Neural cell (in vitro differentiated cells): ENCODE data around the gene NRP1. TPM values are rescaled to one million over a fixed set of nuclear protein-coding genes. Genes with fewer than 3 reads are reported as not detected.

Experiments used
- H2AFZ ChIP-seq: fragments of 200-600, 300-800 bp; sonication (generic), shearing (Covaris generic); 2 replicates; pipeline ENCODE4 v1.6.0; 2014; ENCODE audit warnings: low read depth, mild to moderate bottlenecking, antibody characterized with exemption, low read length, moderate library complexity
- H3F3A ChIP-seq: fragments of 200-600 bp; shearing (Covaris generic); 2 replicates; pipeline ENCODE4 v1.6.1; 2016; ENCODE audit warnings: mild to moderate bottlenecking, moderate library complexity, mixed read lengths, antibody characterized with exemption, low read length; ENCODE audit not compliant: insufficient read depth, poor library complexity, severe bottlenecking
- H3K27ac ChIP-seq: fragments of 200-600, 300-800 bp; sonication (generic), shearing (Covaris generic); 2 replicates; pipeline ENCODE4 v1.5.1; 2014; ENCODE audit warnings: mild to moderate bottlenecking, low read length, moderate library complexity
- H3K27me3 ChIP-seq: fragments of 300-800, 200-600 bp; sonication (generic), shearing (Covaris generic); 2 replicates; pipeline ENCODE4 v1.6.0; 2014; ENCODE audit warnings: mild to moderate bottlenecking, low read depth, low read length, moderate library complexity; ENCODE audit not compliant: insufficient read depth
- H3K36me3 ChIP-seq: fragments of 300-800, 200-600 bp; sonication (generic), shearing (Covaris generic); 2 replicates; pipeline ENCODE4 v1.5.1; 2014; ENCODE audit warnings: mild to moderate bottlenecking, antibody characterized with exemption, low read length, moderate library complexity; ENCODE audit not compliant: insufficient read depth
- H3K4me2 ChIP-seq: fragments of 300-800, 200-600 bp; sonication (generic), shearing (Covaris generic); 2 replicates; pipeline ENCODE4 v1.6.0; 2014; ENCODE audit warnings: mild to moderate bottlenecking, low read length
- H3K4me3 ChIP-seq: fragments of 300-800, 200-600 bp; sonication (generic), shearing (Covaris generic); 2 replicates; pipeline ENCODE4 v1.5.1; 2014; ENCODE audit warnings: mild to moderate bottlenecking, low read length, moderate library complexity
- H3K79me2 ChIP-seq: fragments of 200-600 bp; shearing (Covaris generic); replicated peaks from 2 replicates; pipeline ENCODE4 v1.6.0; 2014; ENCODE audit warnings: mild to moderate bottlenecking, low read length, moderate library complexity; ENCODE audit not compliant: insufficient read depth
- H3K9ac ChIP-seq: fragments of 300-800, 200-600 bp; sonication (generic), shearing (Covaris generic); 2 replicates; pipeline ENCODE4 v1.6.1; 2016; ENCODE audit warnings: mild to moderate bottlenecking, low read length, mixed read lengths
- H3K9me2 ChIP-seq: fragments of 200-600 bp; shearing (Covaris generic); 2 replicates; pipeline ENCODE4 v1.6.1; 2016; ENCODE audit warnings: mild to moderate bottlenecking, low read length, mixed read lengths; ENCODE audit not compliant: insufficient read depth
- H3K9me3 ChIP-seq: fragments of 200-600, 300-800 bp; sonication (generic), shearing (Covaris generic); 2 replicates; pipeline ENCODE4 v1.6.1; 2016; ENCODE audit warnings: mild to moderate bottlenecking, mixed run types, low read length, moderate library complexity, mixed read lengths
- H4K20me1 ChIP-seq: fragments of 200-600 bp; shearing (Covaris generic); 2 replicates; pipeline ENCODE4 v1.6.1; 2016; ENCODE audit warnings: mild to moderate bottlenecking, mixed run types; ENCODE audit not compliant: insufficient read depth
- EP300 ChIP-seq: fragments of 450-650 bp; conservative IDR thresholded peaks from 2 replicates; pipeline ENCODE4 v1.6.1; 2014; ENCODE audit warnings: antibody characterized with exemption, mild to moderate bottlenecking, moderate library complexity; ENCODE audit not compliant: poor library complexity, severe bottlenecking
- EZH2 ChIP-seq: fragments of 200-600, 300-800 bp; shearing (Covaris generic), sonication (generic); IDR thresholded peaks from 2 replicates; pipeline ENCODE4 v1.6.1; 2014; ENCODE audit warnings: antibody characterized with exemption, low read length, borderline replicate concordance, mild to moderate bottlenecking; ENCODE audit not compliant: insufficient read depth, poor library complexity, severe bottlenecking
- MXI1 ChIP-seq: fragments of 450-650 bp; conservative IDR thresholded peaks from 2 replicates; pipeline ENCODE4 v1.6.1; 2014; ENCODE audit warnings: antibody characterized with exemption, mild to moderate bottlenecking; ENCODE audit not compliant: poor library complexity, severe bottlenecking
- POLR2AphosphoS5 ChIP-seq: IDR thresholded peaks from 2 replicates; pipeline ENCODE4 v1.6.1; 2012
- RAD21 ChIP-seq: fragments of 450-650 bp; conservative IDR thresholded peaks from 2 replicates; pipeline ENCODE4 v1.6.1; 2014; ENCODE audit warnings: antibody characterized with exemption, mild to moderate bottlenecking, moderate library complexity
- SMC3 ChIP-seq: fragments of 450-650 bp; conservative IDR thresholded peaks from 2 replicates; pipeline ENCODE4 v1.6.1; 2014; ENCODE audit warnings: antibody characterized with exemption, mild to moderate bottlenecking, moderate library complexity; ENCODE audit not compliant: poor library complexity
- TAF1 ChIP-seq: IDR thresholded peaks from 2 replicates; pipeline ENCODE4 v1.6.1; 2012; ENCODE audit warnings: low read depth
- polyA plus RNA-seq: library from polyadenylated mRNA; depleted of rRNA; stranded (reverse); fragments of >200 nt; gene quantifications from 2 replicates; pipeline ENCODE4 v1.2.3, GENCODE V29; 2014
- TF ChIP-seq, protein P1 (sequence below): IDR thresholded peaks from 2 replicates; pipeline ENCODE4 v1.6.1; 2012; ENCODE audit warnings: borderline replicate concordance
- TF ChIP-seq, protein P2 (sequence below): fragments of 450-650 bp; IDR thresholded peaks from 2 replicates; pipeline ENCODE4 v1.5.1; 2014; ENCODE audit warnings: antibody characterized with exemption, mild to moderate bottlenecking, moderate library complexity; ENCODE audit not compliant: poor library complexity, severe bottlenecking

Gene NRP1
- polyA plus RNA-seq, 1 donor from 2014 or later = 23.2 TPM

GRCh38 chr10:33235251-33235884, 99.1 kb downstream of the NRP1 start:
- Histone ChIP-seq H3K4me2 (no peak overlapping the region), H3K27ac (no peak overlapping the region), H3K79me2 (no peaks in the 10 kb centered on the region)

DNA sequence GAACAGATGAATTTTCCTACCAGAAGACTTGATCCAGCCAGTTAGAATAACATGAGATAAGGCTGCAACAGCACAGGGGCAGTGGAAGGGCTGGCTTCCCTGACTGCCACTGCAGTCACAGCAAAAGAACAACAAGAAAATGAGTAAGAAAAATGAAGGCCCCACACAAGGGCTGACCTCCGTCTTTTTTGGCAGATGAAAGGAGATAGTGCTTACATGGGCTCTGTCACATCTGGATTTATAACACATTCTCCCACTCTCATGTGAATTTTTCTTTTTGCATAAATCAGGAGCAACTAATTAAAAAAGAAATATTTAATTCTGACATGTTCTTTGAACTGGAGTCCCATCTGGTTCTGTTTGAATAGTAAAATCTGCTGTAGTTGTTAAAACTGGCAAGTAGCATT, 99.6 kb downstream of the NRP1 start:
- Histone ChIP-seq H3K4me3 (no peak overlapping the region), H3K9me2 (no peaks in the 10 kb centered on the region), H3K79me2 (no peaks in the 10 kb centered on the region), H3K36me3 (no peaks in the 10 kb centered on the region), H3K27me3 (no peaks in the 10 kb centered on the region), H3K9me3 (no peaks in the 10 kb centered on the region), H3K4me2 (no peak overlapping the region), H3K9ac (no peak overlapping the region), H4K20me1 (no peaks in the 10 kb centered on the region), H2AFZ (no peak overlapping the region), H3K27ac (no peak overlapping the region), H3F3A (no peaks in the 10 kb centered on the region)
- TF ChIP-seq EP300 = no peak
- no peak for TF ChIP-seq POLR2AphosphoS5
- TF ChIP-seq, protein P1, sequence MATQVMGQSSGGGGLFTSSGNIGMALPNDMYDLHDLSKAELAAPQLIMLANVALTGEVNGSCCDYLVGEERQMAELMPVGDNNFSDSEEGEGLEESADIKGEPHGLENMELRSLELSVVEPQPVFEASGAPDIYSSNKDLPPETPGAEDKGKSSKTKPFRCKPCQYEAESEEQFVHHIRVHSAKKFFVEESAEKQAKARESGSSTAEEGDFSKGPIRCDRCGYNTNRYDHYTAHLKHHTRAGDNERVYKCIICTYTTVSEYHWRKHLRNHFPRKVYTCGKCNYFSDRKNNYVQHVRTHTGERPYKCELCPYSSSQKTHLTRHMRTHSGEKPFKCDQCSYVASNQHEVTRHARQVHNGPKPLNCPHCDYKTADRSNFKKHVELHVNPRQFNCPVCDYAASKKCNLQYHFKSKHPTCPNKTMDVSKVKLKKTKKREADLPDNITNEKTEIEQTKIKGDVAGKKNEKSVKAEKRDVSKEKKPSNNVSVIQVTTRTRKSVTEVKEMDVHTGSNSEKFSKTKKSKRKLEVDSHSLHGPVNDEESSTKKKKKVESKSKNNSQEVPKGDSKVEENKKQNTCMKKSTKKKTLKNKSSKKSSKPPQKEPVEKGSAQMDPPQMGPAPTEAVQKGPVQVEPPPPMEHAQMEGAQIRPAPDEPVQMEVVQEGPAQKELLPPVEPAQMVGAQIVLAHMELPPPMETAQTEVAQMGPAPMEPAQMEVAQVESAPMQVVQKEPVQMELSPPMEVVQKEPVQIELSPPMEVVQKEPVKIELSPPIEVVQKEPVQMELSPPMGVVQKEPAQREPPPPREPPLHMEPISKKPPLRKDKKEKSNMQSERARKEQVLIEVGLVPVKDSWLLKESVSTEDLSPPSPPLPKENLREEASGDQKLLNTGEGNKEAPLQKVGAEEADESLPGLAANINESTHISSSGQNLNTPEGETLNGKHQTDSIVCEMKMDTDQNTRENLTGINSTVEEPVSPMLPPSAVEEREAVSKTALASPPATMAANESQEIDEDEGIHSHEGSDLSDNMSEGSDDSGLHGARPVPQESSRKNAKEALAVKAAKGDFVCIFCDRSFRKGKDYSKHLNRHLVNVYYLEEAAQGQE = no peak
- no peak for TF ChIP-seq MXI1
- no peak for TF ChIP-seq EZH2
- TF ChIP-seq TAF1 = no peak
- TF ChIP-seq RAD21 = no peak
- TF ChIP-seq SMC3 = no peak
- TF ChIP-seq, protein P2, sequence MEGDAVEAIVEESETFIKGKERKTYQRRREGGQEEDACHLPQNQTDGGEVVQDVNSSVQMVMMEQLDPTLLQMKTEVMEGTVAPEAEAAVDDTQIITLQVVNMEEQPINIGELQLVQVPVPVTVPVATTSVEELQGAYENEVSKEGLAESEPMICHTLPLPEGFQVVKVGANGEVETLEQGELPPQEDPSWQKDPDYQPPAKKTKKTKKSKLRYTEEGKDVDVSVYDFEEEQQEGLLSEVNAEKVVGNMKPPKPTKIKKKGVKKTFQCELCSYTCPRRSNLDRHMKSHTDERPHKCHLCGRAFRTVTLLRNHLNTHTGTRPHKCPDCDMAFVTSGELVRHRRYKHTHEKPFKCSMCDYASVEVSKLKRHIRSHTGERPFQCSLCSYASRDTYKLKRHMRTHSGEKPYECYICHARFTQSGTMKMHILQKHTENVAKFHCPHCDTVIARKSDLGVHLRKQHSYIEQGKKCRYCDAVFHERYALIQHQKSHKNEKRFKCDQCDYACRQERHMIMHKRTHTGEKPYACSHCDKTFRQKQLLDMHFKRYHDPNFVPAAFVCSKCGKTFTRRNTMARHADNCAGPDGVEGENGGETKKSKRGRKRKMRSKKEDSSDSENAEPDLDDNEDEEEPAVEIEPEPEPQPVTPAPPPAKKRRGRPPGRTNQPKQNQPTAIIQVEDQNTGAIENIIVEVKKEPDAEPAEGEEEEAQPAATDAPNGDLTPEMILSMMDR = no peak

More at GRCh38 chr10:33235251-33235884, 99.1 kb downstream of the NRP1 start:
- no peaks in the 10 kb centered on the region for H3K9me3 ChIP-seq
- no peak overlapping the region for H3K4me3 ChIP-seq
- H3F3A ChIP-seq = no peaks in the 10 kb centered on the region
- no peaks in the 10 kb centered on the region for H4K20me1 ChIP-seq
- no peaks in the 10 kb centered on the region for H3K9me2 ChIP-seq
- H2AFZ ChIP-seq = no peak overlapping the region
- H3K9ac ChIP-seq = no peak overlapping the region
- TF ChIP-seq, protein P1 = no peak
- H3K36me3 ChIP-seq = no peaks in the 10 kb centered on the region
- H3K27me3 ChIP-seq = no peaks in the 10 kb centered on the region
